ENCODE results near the gene TRPV2.
A peak's percentile ranks its signal among the peaks of the same experiment; 100 is the strongest.

TRPV2 gene

GRCh38 chr17:16428098-16428882, 12.9 kb downstream of the TRPV2 start:
- POLR2A ChIA-PET: interaction anchor here (1.3 to 1.8 kb wide), 3 partner anchors 9 to 48 kb away, joined by 3 to 10 read pairs (median 3); partner anchors contain the start of gene UBB

DNA sequence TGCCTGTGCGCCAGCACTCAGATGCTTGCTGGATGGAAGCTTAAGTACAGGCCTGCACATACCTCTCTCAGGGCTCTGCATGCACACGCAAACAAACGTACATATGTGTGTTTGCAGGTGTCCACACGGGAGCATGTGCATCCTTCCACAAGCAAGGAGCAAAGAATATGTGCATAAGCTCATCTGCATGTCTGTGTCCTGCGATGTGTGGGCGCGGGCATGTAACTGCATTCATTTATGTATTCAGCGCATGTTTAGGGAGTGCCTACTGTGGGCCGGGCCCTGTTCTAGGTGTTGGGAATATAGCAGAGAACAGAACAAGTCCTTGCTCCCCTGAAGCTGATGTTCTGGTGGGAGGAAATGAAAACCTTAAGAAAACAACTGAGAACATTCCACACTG, 13.7 kb downstream of the TRPV2 start:
- ChIA-PET POLR2A (interaction anchor here (1.5 kb wide), 1 partner anchor 49 kb away, joined by 3 read pairs; the partner anchor contains the start of gene UBB), CTCF (interaction anchor here (1.0 to 5.3 kb wide), 4 partner anchors 9 to 92 kb away, joined by 3 to 44 read pairs (median 10); partner anchors contain the start of gene TRPV2)
- TF ChIP-seq CTCF (IDR thresholded peaks at IDR 0.05; ENCODE audit: control extremely low read depth, extremely low read depth, low read depth, missing control alignments): no peak
- DNase-seq (ENCODE audit: extremely low spot score): no peak

More at GRCh38 chr17:16428098-16428882, 12.9 kb downstream of the TRPV2 start:
- TF ChIP-seq CTCF (IDR thresholded peaks at IDR 0.05; ENCODE audit: control extremely low read depth, extremely low read depth, low read depth, missing control alignments): peak; percentile 40
- peak; percentile 67 for DNase-seq (ENCODE audit: extremely low spot score)
- CTCF ChIA-PET: interaction anchor here (1.0 to 5.3 kb wide), 12 partner anchors 9 to 94 kb away, joined by 3 to 44 read pairs (median 3); partner anchors contain the start of gene TRPV2

DNA sequence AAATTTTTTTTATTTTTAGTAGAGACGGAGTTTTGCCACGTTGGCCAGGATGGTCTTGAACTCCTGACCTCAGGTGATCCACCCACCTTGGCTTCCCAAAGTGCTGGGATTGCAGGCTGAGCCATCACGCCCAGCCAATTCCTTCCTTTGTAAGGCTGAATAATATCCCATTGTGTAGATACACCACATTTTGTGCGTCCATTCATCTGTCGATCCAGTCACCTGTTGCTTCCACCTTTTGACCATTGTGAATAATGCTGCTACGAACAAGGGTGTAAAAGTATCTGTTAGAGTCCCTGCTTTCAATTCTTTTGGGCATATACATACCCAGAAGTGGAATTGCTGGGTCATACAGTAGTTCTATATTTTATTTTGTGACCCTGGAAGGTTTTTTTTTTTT, 15.3 kb downstream of the TRPV2 start:
- CTCF ChIA-PET: interaction anchor here (1.7 to 5.3 kb wide), 2 partner anchors 14 to 90 kb away, joined by 4 to 44 read pairs; partner anchors contain the start of gene TRPV2
- TF ChIP-seq CTCF (IDR thresholded peaks at IDR 0.05; ENCODE audit: control extremely low read depth, extremely low read depth, low read depth, missing control alignments): no peak
- no peak for DNase-seq (ENCODE audit: extremely low spot score)
- POLR2A ChIA-PET: interaction anchor here (1.2 kb wide), 1 partner anchor 8 kb away, joined by 6 read pairs; no protein-coding TSS in a partner anchor

DNA sequence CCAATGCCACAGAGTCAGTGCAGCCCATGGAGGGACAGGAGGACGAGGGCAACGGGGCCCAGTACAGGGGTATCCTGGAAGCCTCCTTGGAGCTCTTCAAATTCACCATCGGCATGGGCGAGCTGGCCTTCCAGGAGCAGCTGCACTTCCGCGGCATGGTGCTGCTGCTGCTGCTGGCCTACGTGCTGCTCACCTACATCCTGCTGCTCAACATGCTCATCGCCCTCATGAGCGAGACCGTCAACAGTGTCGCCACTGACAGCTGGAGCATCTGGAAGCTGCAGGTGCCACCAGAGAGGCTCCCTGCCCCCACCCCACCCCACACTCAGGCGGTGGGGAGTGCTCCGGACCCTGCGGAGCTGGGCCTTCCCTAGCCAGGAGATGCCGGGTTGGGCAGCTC, 16.6 kb downstream of the TRPV2 start:
- no peak for TF ChIP-seq CTCF (IDR thresholded peaks at IDR 0.05; ENCODE audit: control extremely low read depth, extremely low read depth, low read depth, missing control alignments)
- ChIA-PET POLR2A (interaction anchor here (0.6 to 1.7 kb wide), 2 partner anchors 51 to 1216 kb away, joined by 6 to 8 read pairs; partner anchors contain the start of gene UBB), CTCF (interaction anchor here (1.8 kb wide), 1 partner anchor 79 kb away, joined by 6 read pairs; the partner anchor contains the start of gene CENPV)
- no peak for DNase-seq (ENCODE audit: extremely low spot score)

GRCh38 chr17:16433514-16433913, 18.1 kb downstream of the TRPV2 start:
- CTCF ChIA-PET: no interaction called here
- DNase-seq (ENCODE audit: extremely low spot score): no peak
- POLR2A ChIA-PET: interaction anchor here (0.9 kb wide), 1 partner anchor 18 kb away, joined by 4 read pairs; the partner anchor contains the start of gene TRPV2
- TF ChIP-seq CTCF (IDR thresholded peaks at IDR 0.05; ENCODE audit: control extremely low read depth, extremely low read depth, low read depth, missing control alignments): no peak

DNA sequence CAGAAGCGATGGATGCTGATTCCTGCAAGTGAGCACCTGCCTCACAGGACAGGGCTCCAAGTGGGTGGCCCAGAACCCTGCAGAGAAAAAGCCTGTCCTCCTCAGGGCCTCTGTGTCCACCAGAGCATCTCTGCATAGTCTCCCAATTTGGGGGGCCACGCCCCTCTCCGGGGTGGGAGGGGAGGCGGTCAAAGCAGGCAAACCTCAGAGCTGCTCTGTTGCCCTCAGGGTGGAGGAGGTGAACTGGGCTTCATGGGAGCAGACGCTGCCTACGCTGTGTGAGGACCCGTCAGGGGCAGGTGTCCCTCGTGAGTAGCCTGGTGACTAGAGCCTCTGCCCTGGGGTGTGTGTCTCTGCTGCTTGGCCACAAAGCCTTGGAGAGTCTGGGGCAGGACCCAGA, 19.3 kb downstream of the TRPV2 start:
- ChIA-PET POLR2A (no interaction called here), CTCF (interaction anchor here (1.2 kb wide), 1 partner anchor 71 kb away, joined by 4 read pairs; no protein-coding TSS in a partner anchor)
- no peak for DNase-seq (ENCODE audit: extremely low spot score)
- TF ChIP-seq CTCF (IDR thresholded peaks at IDR 0.05; ENCODE audit: control extremely low read depth, extremely low read depth, low read depth, missing control alignments): no peak
